GM21515 (cell line): Measurements from ENCODE around the gene MEG3.

Experiments used
- ATAC-seq: cut with Tn5 transposase; IDR thresholded peaks from one replicate; pipeline ENCODE4 v1.9.1; 2021; ENCODE audit not compliant: unreplicated experiment

Gene MEG3

GRCh38 chr14:100844421-100844820 lies 18.5 kb downstream of the MEG3 start:
- no peak for ATAC-seq

GRCh38 chr14:100844846-100845245 lies 18.9 kb downstream of the MEG3 start:
- ATAC-seq, result no peak

GRCh38 chr14:100845341-100845740 lies 19.4 kb downstream of the MEG3 start:
- no peak for ATAC-seq

- ATAC-seq, result no peak
These were observed 20.5 kb downstream of the MEG3 start for GRCh38 chr14:100846309-100846859.

- ATAC-seq, result no peak
These were observed 23.3 kb downstream of the MEG3 start for GRCh38 chr14:100849115-100849781.

- ATAC-seq, result peak; percentile 71
These were observed 25.1 kb downstream of the MEG3 start for GRCh38 chr14:100850841-100851585.

- ATAC-seq, result no peak
These were observed 25.6 kb downstream of the MEG3 start for GRCh38 chr14:100851586-100851916.

- ATAC-seq, result no peak
These were observed 26.2 kb downstream of the MEG3 start for GRCh38 chr14:100851946-100852620.

GRCh38 chr14:100854435-100854834 lies 28.5 kb downstream of the MEG3 start:
- no peak for ATAC-seq

GRCh38 chr14:100855256-100855930 lies 29.5 kb downstream of the MEG3 start:
- no peak for ATAC-seq

- ATAC-seq, result no peak
These were observed 30.4 kb downstream of the MEG3 start for GRCh38 chr14:100856056-100856950.

- ATAC-seq, result no peak
These were observed 31.5 kb downstream of the MEG3 start for GRCh38 chr14:100857233-100857922.

GRCh38 chr14:100857923-100858837 lies 32.3 kb downstream of the MEG3 start:
- ATAC-seq, result no peak

GRCh38 chr14:100858838-100859220 lies 32.9 kb downstream of the MEG3 start:
- ATAC-seq, result no peak

- ATAC-seq, result no peak
These were observed 33.9 kb downstream of the MEG3 start for GRCh38 chr14:100859781-100860180.

GRCh38 chr14:100860556-100861187 lies 34.8 kb downstream of the MEG3 start:
- ATAC-seq, result no peak

GRCh38 chr14:100861188-100861936 lies 35.4 kb downstream of the MEG3 start:
- no peak for ATAC-seq

GRCh38 chr14:100861937-100862247 lies 36.0 kb downstream of the MEG3 start:
- ATAC-seq, result no peak
